Measurements from ENCODE around the gene XCR1. TPM values are rescaled to one million over a fixed set of nuclear protein-coding genes. Genes with fewer than 3 reads are reported as not detected.

The XCR1 gene
- total and polyA plus RNA-seq, 2 experiments from 2014 or later: not detected

GRCh38 chr3:46036191-46036590, 8.9 kb upstream of the XCR1 start:
- Mint-ChIP-seq H3K36me3 (ENCODE audit: low read depth) (no peaks in the 10 kb centered on the region), H3K27ac (no peak overlapping the region), H3K27me3 (ENCODE audit: insufficient read depth, low read depth, poor library complexity) (no peaks in the 10 kb centered on the region), H3K9me3 (peaks cover 16% of the 10 kb centered on the region), H3K4me1 (no peaks in the 10 kb centered on the region), H3K4me3 (no peak overlapping the region)
- ATAC-seq: no peak
- Histone ChIP-seq H4K20me1 (replicated peaks; ENCODE audit: insufficient read depth) (no peaks in the 10 kb centered on the region), H3K27me3 (ENCODE audit: insufficient read depth) (no peaks in the 10 kb centered on the region), H3F3A (replicated peaks; ENCODE audit: low read depth) (no peaks in the 10 kb centered on the region), H2AFZ (no peak overlapping the region), H3K36me3 (ENCODE audit: insufficient read depth) (no peaks in the 10 kb centered on the region), H3K4me2 (no peak overlapping the region), H3K9me2 (ENCODE audit: insufficient read depth) (no peaks in the 10 kb centered on the region), H3K4me3 (no peak overlapping the region), H3K27ac (ENCODE audit: low read depth) (no peak overlapping the region), H3K4me1 (ENCODE audit: insufficient read depth) (no peaks in the 10 kb centered on the region), H3K79me2 (replicated peaks; ENCODE audit: insufficient read depth) (no peaks in the 10 kb centered on the region)
- DNase-seq (ENCODE audit: low spot score): no peak
- TF ChIP-seq ZNF331 (CRISPR knock-in tag; IDR thresholded peaks at IDR 0.05; ENCODE audit: low read depth): no peak
- TF ChIP-seq, protein P1, sequence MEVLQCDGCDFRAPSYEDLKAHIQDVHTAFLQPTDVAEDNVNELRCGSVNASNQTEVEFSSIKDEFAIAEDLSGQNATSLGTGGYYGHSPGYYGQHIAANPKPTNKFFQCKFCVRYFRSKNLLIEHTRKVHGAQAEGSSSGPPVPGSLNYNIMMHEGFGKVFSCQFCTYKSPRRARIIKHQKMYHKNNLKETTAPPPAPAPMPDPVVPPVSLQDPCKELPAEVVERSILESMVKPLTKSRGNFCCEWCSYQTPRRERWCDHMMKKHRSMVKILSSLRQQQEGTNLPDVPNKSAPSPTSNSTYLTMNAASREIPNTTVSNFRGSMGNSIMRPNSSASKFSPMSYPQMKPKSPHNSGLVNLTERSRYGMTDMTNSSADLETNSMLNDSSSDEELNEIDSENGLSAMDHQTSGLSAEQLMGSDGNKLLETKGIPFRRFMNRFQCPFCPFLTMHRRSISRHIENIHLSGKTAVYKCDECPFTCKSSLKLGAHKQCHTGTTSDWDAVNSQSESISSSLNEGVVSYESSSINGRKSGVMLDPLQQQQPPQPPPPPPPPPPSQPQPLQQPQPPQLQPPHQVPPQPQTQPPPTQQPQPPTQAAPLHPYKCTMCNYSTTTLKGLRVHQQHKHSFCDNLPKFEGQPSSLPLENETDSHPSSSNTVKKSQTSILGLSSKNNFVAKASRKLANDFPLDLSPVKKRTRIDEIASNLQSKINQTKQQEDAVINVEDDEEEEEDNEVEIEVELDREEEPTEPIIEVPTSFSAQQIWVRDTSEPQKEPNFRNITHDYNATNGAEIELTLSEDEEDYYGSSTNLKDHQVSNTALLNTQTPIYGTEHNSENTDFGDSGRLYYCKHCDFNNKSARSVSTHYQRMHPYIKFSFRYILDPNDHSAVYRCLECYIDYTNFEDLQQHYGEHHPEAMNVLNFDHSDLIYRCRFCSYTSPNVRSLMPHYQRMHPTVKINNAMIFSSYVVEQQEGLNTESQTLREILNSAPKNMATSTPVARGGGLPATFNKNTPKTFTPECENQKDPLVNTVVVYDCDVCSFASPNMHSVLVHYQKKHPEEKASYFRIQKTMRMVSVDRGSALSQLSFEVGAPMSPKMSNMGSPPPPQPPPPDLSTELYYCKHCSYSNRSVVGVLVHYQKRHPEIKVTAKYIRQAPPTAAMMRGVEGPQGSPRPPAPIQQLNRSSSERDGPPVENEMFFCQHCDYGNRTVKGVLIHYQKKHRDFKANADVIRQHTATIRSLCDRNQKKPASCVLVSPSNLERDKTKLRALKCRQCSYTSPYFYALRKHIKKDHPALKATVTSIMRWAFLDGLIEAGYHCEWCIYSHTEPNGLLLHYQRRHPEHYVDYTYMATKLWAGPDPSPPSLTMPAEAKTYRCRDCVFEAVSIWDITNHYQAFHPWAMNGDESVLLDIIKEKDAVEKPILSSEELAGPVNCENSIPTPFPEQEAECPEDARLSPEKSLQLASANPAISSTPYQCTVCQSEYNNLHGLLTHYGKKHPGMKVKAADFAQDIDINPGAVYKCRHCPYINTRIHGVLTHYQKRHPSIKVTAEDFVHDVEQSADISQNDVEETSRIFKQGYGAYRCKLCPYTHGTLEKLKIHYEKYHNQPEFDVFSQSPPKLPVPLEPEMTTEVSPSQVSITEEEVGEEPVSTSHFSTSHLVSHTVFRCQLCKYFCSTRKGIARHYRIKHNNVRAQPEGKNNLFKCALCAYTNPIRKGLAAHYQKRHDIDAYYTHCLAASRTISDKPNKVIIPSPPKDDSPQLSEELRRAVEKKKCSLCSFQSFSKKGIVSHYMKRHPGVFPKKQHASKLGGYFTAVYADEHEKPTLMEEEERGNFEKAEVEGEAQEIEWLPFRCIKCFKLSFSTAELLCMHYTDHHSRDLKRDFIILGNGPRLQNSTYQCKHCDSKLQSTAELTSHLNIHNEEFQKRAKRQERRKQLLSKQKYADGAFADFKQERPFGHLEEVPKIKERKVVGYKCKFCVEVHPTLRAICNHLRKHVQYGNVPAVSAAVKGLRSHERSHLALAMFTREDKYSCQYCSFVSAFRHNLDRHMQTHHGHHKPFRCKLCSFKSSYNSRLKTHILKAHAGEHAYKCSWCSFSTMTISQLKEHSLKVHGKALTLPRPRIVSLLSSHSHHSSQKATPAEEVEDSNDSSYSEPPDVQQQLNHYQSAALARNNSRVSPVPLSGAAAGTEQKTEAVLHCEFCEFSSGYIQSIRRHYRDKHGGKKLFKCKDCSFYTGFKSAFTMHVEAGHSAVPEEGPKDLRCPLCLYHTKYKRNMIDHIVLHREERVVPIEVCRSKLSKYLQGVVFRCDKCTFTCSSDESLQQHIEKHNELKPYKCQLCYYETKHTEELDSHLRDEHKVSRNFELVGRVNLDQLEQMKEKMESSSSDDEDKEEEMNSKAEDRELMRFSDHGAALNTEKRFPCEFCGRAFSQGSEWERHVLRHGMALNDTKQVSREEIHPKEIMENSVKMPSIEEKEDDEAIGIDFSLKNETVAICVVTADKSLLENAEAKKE (CRISPR knock-in tag; IDR thresholded peaks at IDR 0.05): no peak
- TF ChIP-seq, protein P2, sequence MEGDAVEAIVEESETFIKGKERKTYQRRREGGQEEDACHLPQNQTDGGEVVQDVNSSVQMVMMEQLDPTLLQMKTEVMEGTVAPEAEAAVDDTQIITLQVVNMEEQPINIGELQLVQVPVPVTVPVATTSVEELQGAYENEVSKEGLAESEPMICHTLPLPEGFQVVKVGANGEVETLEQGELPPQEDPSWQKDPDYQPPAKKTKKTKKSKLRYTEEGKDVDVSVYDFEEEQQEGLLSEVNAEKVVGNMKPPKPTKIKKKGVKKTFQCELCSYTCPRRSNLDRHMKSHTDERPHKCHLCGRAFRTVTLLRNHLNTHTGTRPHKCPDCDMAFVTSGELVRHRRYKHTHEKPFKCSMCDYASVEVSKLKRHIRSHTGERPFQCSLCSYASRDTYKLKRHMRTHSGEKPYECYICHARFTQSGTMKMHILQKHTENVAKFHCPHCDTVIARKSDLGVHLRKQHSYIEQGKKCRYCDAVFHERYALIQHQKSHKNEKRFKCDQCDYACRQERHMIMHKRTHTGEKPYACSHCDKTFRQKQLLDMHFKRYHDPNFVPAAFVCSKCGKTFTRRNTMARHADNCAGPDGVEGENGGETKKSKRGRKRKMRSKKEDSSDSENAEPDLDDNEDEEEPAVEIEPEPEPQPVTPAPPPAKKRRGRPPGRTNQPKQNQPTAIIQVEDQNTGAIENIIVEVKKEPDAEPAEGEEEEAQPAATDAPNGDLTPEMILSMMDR (conservative IDR thresholded peaks at IDR 0.05; ENCODE audit: low read depth in 2 of 2): no peak
- no peak for TF ChIP-seq STAT1 (IDR thresholded peaks at IDR 0.05; ENCODE audit: unreplicated experiment)
- no peak for TF ChIP-seq EZH2phosphoT487 (IDR thresholded peaks at IDR 0.05; ENCODE audit: unreplicated experiment)
- no peak for TF ChIP-seq JUNB (IDR thresholded peaks at IDR 0.05; ENCODE audit: unreplicated experiment)
- TF ChIP-seq, protein P3, sequence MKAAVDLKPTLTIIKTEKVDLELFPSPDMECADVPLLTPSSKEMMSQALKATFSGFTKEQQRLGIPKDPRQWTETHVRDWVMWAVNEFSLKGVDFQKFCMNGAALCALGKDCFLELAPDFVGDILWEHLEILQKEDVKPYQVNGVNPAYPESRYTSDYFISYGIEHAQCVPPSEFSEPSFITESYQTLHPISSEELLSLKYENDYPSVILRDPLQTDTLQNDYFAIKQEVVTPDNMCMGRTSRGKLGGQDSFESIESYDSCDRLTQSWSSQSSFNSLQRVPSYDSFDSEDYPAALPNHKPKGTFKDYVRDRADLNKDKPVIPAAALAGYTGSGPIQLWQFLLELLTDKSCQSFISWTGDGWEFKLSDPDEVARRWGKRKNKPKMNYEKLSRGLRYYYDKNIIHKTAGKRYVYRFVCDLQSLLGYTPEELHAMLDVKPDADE (IDR thresholded peaks at IDR 0.05): no peak
- TF ChIP-seq EZH2 (IDR thresholded peaks at IDR 0.05; ENCODE audit: low read depth, unreplicated experiment): no peak
- TF ChIP-seq POLR2AphosphoS5 (IDR thresholded peaks at IDR 0.05; ENCODE audit: low read depth): no peak
- TF ChIP-seq ZNF114 (CRISPR knock-in tag; IDR thresholded peaks at IDR 0.05): no peak
- TF ChIP-seq, protein P4, sequence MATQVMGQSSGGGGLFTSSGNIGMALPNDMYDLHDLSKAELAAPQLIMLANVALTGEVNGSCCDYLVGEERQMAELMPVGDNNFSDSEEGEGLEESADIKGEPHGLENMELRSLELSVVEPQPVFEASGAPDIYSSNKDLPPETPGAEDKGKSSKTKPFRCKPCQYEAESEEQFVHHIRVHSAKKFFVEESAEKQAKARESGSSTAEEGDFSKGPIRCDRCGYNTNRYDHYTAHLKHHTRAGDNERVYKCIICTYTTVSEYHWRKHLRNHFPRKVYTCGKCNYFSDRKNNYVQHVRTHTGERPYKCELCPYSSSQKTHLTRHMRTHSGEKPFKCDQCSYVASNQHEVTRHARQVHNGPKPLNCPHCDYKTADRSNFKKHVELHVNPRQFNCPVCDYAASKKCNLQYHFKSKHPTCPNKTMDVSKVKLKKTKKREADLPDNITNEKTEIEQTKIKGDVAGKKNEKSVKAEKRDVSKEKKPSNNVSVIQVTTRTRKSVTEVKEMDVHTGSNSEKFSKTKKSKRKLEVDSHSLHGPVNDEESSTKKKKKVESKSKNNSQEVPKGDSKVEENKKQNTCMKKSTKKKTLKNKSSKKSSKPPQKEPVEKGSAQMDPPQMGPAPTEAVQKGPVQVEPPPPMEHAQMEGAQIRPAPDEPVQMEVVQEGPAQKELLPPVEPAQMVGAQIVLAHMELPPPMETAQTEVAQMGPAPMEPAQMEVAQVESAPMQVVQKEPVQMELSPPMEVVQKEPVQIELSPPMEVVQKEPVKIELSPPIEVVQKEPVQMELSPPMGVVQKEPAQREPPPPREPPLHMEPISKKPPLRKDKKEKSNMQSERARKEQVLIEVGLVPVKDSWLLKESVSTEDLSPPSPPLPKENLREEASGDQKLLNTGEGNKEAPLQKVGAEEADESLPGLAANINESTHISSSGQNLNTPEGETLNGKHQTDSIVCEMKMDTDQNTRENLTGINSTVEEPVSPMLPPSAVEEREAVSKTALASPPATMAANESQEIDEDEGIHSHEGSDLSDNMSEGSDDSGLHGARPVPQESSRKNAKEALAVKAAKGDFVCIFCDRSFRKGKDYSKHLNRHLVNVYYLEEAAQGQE (IDR thresholded peaks at IDR 0.05; ENCODE audit: unreplicated experiment): no peak
- no peak for TF ChIP-seq CREB1 (CRISPR knock-in tag; IDR thresholded peaks at IDR 0.05; ENCODE audit: low read depth)
- no peak for TF ChIP-seq NANOG (IDR thresholded peaks at IDR 0.05; ENCODE audit: borderline replicate concordance)
